Thyroid gland (tissue), 4 donors: ENCODE measurements around the gene HIPK2.

Source experiments
- CTCF ChIP-seq, 6 experiments: fragments of 200-600 bp in 3 of 6; fragments of 450-650 bp in 3 of 6; sonication (generic) in 3 of 6; IDR thresholded peaks; one replicate each; pipeline ENCODE4 v1.5.1; 2016 to 2019; ENCODE audit warnings: antibody characterized with exemption in 6 of 6, mild to moderate bottlenecking in 2 of 6, inconsistent platforms in 1 of 6, moderate library complexity in 1 of 6
- POLR2A ChIP-seq, 2 donors: fragments of 450-650 bp; IDR thresholded peaks; one replicate each; pipeline ENCODE4 v1.6.1; 2017; ENCODE audit warnings: antibody characterized with exemption in 2 of 2, mild to moderate bottlenecking in 2 of 2, moderate library complexity in 1 of 2

- TF ChIP-seq CTCF (IDR thresholded peaks at IDR 0.05) (no peak), POLR2A (IDR thresholded peaks at IDR 0.05) (no peak)
These were observed 45.2 kb downstream of the HIPK2 start for GRCh38 chr7:139732471-139733167.
